SW 1271 (cell line): ENCODE measurements around the gene SERPINA9.
"Not testable (repeated sequence)": the region's sequence is repeated elsewhere in the genome, so short reads cannot be mapped to it uniquely, and the experiment has no call there.

Experiments used
- DNase-seq, 2 experiments: peaks; one replicate each; lab custom pipeline; 2025; lab: John Stamatoyannopoulos, UW

The SERPINA9 gene

DNA sequence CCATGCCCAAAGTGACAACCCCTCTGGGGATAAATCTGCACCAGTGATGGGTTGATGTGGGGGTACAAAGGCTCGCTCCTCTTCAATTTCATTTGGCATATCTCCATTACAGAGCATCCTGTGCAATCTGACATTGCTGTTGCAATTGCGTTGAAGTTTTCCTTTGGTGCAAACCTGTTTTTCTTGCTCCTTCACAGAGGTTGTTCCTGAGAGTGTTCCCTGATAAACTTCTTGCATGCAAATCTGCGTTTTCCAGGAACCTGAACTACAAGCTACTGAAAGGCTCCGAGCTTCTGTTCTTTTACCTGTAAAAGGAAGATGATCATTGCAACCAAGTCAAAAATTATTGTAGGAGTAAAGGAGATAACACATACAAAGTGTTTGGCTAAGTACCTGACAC, 49.5 kb downstream of the SERPINA9 start:
- no peak for DNase-seq

DNA sequence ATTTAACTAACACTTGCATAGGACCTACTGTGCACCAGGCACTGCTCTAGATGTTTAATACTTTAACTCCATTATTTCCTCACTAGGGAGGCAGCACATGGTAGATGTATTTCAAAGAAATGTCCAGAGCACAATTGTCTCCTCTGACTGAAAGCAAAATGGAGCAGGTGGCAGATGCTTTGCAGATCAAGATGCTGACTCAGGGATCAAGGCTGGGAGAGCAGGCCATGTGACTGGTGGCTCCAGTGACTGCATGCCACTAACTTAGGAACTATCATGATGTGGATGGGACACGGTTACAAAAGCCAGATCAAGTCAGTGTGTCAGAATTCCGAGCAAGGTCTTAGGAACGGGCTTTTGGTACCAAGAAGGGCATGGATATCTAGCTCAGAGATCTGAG, 51.6 kb downstream of the SERPINA9 start:
- DNase-seq, result no peak

DNA sequence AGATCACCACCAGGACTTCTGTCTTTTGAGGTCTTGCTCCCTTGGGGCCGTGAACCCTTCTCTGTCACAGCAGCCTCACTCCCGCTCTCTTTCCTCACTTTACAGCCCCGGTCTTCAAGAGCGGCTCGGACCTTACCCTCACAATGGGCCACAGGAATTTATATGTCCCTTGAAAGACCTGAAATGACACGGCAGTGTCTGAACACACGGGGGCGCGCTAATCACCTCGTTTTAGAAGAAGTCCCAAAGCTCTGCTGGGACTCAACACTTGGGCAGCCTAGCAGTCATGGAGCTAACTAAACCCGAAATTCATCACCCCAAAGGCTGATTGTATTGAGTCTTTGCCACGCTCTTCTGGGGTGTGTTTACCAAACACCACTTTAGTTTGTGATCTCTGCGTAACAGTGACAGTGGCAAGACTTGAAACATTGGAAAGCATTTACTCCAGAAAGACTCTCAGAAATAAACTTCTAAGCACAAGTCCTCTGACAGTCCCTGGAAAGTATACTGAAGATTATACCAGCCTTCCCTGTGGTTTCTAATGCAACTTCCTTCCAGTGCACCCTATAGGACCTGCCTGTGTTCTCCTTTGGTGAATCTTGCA, 52.4 kb downstream of the SERPINA9 start:
- DNase-seq, result peak; percentile 35 to 68

DNA sequence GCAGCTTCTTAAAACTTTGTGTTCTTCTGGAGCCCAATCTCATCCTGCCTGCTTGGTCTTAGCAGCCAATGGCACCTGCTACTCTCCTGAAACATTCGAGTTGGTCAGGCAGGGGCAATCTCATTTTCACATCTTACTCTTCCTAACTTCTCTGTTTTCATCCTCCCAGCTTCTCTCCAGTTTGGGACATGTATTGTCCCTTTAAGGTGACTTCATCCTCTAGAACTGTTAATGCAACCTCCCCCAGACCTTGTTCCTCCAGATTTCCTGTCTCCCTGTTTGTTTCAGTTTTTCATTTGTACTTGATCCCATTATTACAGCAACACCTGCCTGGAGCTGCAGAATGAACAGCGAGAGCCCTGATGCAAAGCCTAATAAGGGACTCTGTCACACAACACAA, 54.7 kb downstream of the SERPINA9 start:
- no peak for DNase-seq

DNA sequence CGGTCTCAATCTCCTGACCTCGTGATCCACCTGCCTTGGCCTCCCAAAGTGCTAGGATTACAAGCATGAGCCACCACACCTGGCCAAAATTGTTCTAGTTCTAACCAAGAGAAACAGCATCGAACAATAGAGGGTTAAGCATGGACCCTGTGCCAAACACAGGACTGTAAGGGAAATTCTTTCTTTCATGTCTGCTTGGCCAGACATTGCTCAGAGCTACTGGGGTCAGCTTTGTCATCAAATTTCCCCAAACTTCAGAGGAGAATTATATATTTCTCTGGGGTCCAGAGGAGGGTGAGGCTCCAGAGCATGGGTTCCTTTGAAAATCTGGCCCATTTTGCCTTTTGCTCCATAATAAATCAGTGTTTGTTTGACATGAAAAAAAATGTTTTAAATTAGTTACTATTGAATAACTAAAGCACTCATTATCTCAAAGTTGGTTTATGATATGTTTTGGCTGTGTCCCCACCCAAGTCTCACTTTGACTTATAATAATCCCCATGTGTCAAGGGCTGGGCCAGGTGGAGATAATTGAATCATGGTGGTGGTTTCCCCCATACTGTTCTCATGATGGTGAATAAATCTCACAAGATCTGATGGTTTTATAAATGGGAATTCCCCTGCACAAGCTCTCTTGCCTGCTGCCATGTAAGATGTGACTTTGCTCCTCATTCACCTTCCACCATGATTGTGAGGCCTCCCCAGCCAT, 58.3 kb downstream of the SERPINA9 start:
- DNase-seq, result not testable (repeated sequence)
